Measurements from ENCODE around the gene ITPRID1.
"Not testable (repeated sequence)": the region's sequence is repeated elsewhere in the genome, so short reads cannot be mapped to it uniquely, and the experiment has no call there.

Gene ITPRID1

DNA sequence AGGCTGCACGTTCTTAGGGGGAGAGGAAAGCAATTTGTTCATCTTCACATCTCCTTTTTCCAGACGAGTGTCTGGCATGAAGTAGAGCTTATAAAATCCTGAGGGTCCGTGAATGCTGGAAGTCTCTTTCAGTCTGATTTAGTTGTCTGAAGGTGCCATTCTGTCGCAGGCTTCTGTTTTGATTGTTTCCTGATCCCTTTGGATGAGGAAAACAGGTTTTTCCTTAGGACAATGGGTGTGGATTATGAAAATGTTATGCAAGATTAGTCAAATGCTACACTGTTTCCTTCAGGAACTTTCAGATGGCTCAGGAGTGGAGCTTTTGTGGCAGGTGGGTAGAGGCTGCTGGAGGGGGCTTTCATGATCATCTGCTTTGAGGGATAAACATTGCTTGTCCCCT is at the start of gene ITPRID1:
TSS of gene ITPRID1 (plus strand) at position 301 of the 400 bp plus-strand sequence. CDS start 38,935 bp downstream, outside the sequence.
- TF ChIP-seq, protein P1, sequence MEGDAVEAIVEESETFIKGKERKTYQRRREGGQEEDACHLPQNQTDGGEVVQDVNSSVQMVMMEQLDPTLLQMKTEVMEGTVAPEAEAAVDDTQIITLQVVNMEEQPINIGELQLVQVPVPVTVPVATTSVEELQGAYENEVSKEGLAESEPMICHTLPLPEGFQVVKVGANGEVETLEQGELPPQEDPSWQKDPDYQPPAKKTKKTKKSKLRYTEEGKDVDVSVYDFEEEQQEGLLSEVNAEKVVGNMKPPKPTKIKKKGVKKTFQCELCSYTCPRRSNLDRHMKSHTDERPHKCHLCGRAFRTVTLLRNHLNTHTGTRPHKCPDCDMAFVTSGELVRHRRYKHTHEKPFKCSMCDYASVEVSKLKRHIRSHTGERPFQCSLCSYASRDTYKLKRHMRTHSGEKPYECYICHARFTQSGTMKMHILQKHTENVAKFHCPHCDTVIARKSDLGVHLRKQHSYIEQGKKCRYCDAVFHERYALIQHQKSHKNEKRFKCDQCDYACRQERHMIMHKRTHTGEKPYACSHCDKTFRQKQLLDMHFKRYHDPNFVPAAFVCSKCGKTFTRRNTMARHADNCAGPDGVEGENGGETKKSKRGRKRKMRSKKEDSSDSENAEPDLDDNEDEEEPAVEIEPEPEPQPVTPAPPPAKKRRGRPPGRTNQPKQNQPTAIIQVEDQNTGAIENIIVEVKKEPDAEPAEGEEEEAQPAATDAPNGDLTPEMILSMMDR (IDR thresholded peaks at IDR 0.05; ENCODE audit: extremely low read depth, missing control alignments), result no peak
- DNase-seq (ENCODE audit: low spot score), result no peak

DNA sequence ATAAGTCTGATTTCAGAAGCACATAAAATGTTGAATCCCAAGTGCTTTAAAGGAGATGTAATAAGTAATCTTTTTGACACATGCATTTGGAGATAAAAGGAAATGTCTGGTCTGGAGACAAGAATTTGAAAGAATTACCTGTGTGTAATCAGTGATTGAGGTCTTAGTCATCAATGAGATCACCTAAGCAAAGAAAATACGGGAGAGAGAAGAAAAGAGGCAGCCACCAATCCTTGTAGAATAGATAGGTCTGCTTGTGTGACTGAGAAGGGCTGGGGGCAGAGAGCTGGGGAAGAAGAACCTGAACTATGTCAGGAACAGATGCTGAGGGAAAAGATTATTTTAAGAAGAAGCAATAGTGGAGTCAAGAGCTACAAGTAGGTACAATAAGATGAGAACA is 49.3 kb upstream of the ITPRID1 start:
- no peak for DNase-seq (ENCODE audit: low spot score)
- TF ChIP-seq, protein P1 (IDR thresholded peaks at IDR 0.05; ENCODE audit: extremely low read depth, missing control alignments), result no peak

DNA sequence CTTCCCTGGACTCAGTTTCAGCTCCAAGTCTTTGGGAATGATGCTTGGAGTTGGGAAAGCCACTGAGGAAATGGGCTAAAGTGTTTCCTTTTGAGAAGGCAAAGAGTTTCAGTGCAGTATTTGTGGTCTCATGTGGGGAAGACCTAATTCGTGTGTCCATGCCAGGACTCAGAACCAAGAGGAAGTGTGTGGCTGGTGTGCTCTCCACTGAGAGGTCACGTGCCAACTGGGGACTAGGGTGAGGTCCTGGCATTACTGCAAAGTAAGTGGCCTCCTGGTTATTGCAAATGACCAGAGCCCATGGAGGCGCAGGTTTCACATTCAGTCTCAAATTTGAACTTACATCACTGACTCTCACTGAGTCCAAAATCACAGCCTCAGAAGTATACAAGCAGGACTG is 48.6 kb upstream of the ITPRID1 start:
- TF ChIP-seq, protein P1 (IDR thresholded peaks at IDR 0.05; ENCODE audit: extremely low read depth, missing control alignments), result no peak
- DNase-seq (ENCODE audit: low spot score), result no peak

DNA sequence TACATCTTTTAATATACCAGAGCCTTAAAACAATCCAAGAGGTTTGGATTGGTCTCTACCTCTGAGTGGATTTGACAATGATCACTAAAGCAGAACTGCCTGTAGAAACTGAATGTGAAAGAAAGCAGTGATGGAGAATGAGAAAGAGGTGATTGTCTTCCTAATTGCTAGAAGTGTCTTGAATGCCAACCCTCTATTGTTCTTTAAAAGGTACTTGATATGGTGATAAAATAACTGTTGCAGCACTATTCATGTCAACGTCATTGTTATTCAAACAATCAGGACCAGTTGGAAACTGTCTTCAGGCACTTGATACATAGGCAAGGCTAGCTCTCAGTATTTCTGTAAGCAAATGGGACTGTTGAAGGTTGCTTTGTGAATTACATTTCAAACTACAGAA is 47.9 kb upstream of the ITPRID1 start:
- TF ChIP-seq, protein P1 (IDR thresholded peaks at IDR 0.05; ENCODE audit: extremely low read depth, missing control alignments), result no peak

DNA sequence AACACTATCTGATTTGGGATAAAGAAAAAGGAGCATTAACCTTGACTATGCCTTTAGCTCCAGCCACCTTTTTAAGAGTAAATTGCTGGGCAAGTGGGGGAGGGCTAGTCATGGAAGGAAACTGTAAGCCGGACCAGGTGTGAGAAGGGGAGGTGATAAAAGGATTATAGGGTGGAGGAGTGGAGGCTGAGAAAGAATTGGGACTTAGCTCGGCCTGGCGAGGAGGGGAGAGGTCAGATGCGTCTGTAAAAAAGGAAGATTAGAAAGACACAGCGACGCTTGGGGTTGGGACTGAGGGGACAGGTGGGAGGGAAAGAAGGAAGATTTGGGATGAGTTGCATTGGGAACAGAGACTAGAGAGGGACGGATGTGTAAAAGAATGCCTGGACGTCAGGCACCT is 43.0 kb upstream of the ITPRID1 start:
- DNase-seq (ENCODE audit: low spot score), result not testable (repeated sequence)

More for the DNA sequence above, 47.9 kb upstream of the ITPRID1 start:
- DNase-seq (ENCODE audit: low spot score), result no peak

DNA sequence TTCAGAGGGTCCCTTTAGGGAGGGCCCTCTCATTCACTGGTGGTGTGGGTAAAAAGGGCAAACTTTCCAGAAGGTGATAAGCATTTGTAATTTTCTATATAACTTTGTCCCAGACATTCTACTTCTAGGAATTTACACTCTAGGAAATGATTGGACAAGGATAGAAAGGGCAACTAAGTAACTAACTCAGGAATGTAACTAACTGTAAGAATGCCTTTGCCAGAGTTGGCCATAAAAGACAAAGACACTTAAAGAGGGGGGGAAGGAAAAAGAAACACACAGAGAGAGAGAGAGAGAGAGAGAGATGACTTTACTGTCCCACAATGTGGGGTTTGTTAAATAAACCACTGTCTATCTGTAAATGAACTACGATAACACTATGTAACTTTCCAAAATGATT is 38.5 kb upstream of the ITPRID1 start:
- no peak for DNase-seq (ENCODE audit: low spot score)
- TF ChIP-seq, protein P1 (IDR thresholded peaks at IDR 0.05; ENCODE audit: extremely low read depth, missing control alignments), result no peak

DNA sequence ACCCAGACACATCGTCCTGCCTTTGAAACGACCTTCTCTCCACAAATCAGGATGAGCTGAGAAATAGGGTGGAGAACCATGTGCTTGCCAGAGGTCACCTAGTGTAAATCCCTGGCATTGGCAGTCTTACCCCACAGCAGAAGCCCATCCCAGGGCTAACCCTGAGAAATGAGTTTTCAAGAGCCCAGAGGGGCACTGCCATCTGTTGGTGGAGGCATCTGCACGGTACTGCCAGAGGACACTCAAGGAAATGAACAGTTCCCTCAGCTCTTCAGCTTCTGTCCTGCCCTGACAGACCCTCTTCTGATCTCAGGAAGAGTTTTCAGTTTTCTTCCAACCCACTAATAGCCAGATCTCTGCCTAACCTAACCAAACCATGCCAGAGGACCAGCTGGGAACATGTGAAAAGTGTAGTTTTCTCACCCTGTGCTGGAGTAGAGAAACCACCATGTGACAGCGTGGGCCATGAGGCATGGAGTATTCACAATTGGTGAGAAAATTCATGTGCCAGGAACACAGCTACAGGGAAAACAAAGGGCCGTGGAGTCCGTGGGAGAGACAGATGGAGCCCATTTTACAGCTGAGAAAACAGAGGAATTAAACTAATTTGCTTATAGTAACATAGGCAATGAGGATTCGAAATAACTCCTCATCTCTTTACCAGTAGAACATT is 37.7 kb upstream of the ITPRID1 start:
- TF ChIP-seq, protein P1 (IDR thresholded peaks at IDR 0.05; ENCODE audit: extremely low read depth, missing control alignments), result no peak
- DNase-seq (ENCODE audit: low spot score), result no peak
